Thyroid gland (tissue), 4 donors: ENCODE measurements around the gene KCNJ13. TPM values are rescaled to one million over a fixed set of nuclear protein-coding genes. Genes with fewer than 3 reads are reported as not detected.

Experiments
- DNase-seq, 2 donors: peaks; one replicate each; pipeline ENCODE4 v3.0.0-alpha.2; 2019
- H3K27ac ChIP-seq, 3 donors: fragments of 200-600 bp; sonication (generic); 1 replicate in 2 of 3; 2 replicates in 1 of 3; pipeline ENCODE4 v1.5.1; 2016 to 2019; ENCODE audit warnings: mild to moderate bottlenecking in 1 of 3, moderate library complexity in 1 of 3
- H3K27me3 ChIP-seq: fragments of 200-600 bp; sonication (generic); one replicate; pipeline ENCODE4 v1.5.1; 2019
- H3K36me3 ChIP-seq, 2 donors: fragments of 200-600 bp; sonication (generic); one replicate each; pipeline ENCODE4 v1.5.1; 2016 to 2019
- H3K4me1 ChIP-seq, 2 donors: fragments of 200-600 bp; sonication (generic); one replicate each; pipeline ENCODE4 v1.5.1; 2017 to 2019
- H3K4me3 ChIP-seq, 3 donors: fragments of 200-600 bp; sonication (generic); replicated peaks in 1 of 3; 1 replicate in 2 of 3; 2 replicates in 1 of 3; pipeline ENCODE4 v1.5.1; 2016; ENCODE audit warnings: mild to moderate bottlenecking in 1 of 3
- H3K9me3 ChIP-seq: fragments of 200-600 bp; sonication (generic); one replicate; pipeline ENCODE4 v1.5.1; 2017
- POLR2A ChIP-seq, 2 donors: fragments of 450-650 bp; IDR thresholded peaks; one replicate each; pipeline ENCODE4 v1.6.1; 2017; ENCODE audit warnings: antibody characterized with exemption in 2 of 2, mild to moderate bottlenecking in 2 of 2, moderate library complexity in 1 of 2
- WGBS, 2 donors: methylation state at CpG; one replicate each; pipeline ENCODE4 v1.1.5; 2017; 5-methylcytosine and 5-hydroxymethylcytosine counted together
- intact Hi-C: fragments of 100-400 bp; cut with DNase I; formaldehyde crosslinking; loops from one replicate; pipeline ENCODE4 v1.15.1; 2023
- total RNA-seq, 4 donors: library from RNA; depleted of rRNA; stranded (reverse); fragments of >200 nt; gene quantifications; one replicate each; pipeline ENCODE4 v1.2.3, GENCODE V29; 2016
- TF ChIP-seq, protein P1 (sequence below), 6 experiments: fragments of 200-600 bp in 3 of 6; fragments of 450-650 bp in 3 of 6; sonication (generic) in 3 of 6; IDR thresholded peaks; one replicate each; pipeline ENCODE4 v1.5.1; 2016 to 2019; ENCODE audit warnings: antibody characterized with exemption in 6 of 6, mild to moderate bottlenecking in 2 of 6, inconsistent platforms in 1 of 6, moderate library complexity in 1 of 6

KCNJ13 gene
- total RNA-seq, 4 donors from 2014 or later: 0.81 to 5.5 (median 2.6) TPM

DNA sequence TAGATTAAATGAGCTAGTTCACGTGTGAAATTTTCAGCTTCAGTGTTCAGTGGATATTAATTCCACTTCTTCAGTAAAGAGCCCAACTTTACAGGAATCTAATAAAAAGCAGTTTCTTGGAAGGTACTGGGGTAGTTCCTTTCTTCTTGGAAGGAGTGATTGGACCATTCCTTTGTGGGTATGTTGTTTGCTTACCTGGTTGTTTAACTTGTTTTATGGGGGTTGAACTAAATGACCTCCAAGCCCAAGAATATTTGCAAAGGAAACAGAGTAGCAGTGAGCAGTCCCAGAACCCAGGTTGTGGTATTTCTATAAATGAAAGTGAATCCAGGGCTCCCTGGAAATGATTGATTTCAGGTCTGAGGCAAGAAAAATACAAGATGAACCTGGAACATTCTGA, 31.4 kb downstream of the KCNJ13 start:
- Histone ChIP-seq H3K27me3 (no peaks in the 10 kb centered on the region), H3K4me3 (no peak overlapping the region), H3K27ac (no peak overlapping the region), H3K9me3 (no peaks in the 10 kb centered on the region), H3K4me1 (no peaks in the 10 kb centered on the region), H3K36me3 (peaks cover 17 to 19% of the 10 kb centered on the region in 2 donors)
- WGBS, 2 donors: 92 to 94% methylated on average over 1 of the region's 1 CpG
- TF ChIP-seq, protein P1, sequence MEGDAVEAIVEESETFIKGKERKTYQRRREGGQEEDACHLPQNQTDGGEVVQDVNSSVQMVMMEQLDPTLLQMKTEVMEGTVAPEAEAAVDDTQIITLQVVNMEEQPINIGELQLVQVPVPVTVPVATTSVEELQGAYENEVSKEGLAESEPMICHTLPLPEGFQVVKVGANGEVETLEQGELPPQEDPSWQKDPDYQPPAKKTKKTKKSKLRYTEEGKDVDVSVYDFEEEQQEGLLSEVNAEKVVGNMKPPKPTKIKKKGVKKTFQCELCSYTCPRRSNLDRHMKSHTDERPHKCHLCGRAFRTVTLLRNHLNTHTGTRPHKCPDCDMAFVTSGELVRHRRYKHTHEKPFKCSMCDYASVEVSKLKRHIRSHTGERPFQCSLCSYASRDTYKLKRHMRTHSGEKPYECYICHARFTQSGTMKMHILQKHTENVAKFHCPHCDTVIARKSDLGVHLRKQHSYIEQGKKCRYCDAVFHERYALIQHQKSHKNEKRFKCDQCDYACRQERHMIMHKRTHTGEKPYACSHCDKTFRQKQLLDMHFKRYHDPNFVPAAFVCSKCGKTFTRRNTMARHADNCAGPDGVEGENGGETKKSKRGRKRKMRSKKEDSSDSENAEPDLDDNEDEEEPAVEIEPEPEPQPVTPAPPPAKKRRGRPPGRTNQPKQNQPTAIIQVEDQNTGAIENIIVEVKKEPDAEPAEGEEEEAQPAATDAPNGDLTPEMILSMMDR (IDR thresholded peaks at IDR 0.05): no peak
- no peak for TF ChIP-seq POLR2A (IDR thresholded peaks at IDR 0.05)
- DNase-seq: no peak
- intact Hi-C loops: no loop called here

DNA sequence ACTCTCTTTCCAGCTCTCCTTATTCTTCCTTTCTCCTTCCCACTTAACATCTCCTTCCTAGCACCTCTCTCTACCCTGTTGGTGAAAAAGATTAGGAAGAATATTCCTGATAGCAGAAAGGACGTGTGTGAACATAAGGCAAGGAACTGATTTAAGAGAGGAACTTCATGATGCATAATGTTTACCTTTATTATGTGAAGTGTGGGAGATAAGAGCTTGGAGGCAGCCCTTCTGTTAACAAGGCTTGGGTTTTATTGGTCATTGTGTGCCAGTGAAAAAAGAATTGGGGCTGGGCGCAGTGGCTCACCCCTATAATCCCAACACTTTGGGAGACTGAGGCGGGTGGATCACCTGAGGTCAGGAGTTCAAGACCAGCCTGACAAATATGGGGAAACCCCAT, 34.4 kb downstream of the KCNJ13 start:
- Histone ChIP-seq H3K27ac (no peak overlapping the region), H3K27me3 (no peaks in the 10 kb centered on the region), H3K4me1 (no peaks in the 10 kb centered on the region), H3K36me3 (peaks cover 0 to 5% of the 10 kb centered on the region in 2 donors), H3K4me3 (no peak overlapping the region), H3K9me3 (no peaks in the 10 kb centered on the region)
- no peak for DNase-seq
- 96 to 99% methylated on average over 3 of the region's 3 CpGs for WGBS, 2 donors
- intact Hi-C loops: no loop called here
- TF ChIP-seq POLR2A (IDR thresholded peaks at IDR 0.05): no peak
- TF ChIP-seq, protein P1 (IDR thresholded peaks at IDR 0.05): no peak

DNA sequence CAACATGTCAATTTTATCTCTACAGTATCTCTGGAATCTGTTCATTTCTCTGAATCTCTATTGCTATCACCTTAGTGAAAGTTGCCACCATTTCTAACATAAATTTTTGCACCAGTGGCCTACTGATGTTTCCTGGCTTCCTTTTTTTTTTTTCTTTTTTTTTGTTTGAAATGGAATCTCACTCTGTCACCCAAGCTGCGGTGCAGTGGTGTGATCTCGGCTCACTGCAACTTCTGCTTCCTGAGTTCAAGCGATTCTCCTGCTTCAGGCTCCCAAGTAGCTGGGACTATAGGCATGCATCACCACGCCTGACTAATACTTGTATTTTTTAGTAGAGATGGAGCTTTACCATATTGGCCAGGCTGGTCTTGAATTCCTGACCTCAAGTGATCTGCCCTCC, 35.1 kb downstream of the KCNJ13 start:
- no peak for DNase-seq
- no peak for TF ChIP-seq POLR2A (IDR thresholded peaks at IDR 0.05)
- TF ChIP-seq, protein P1 (IDR thresholded peaks at IDR 0.05): no peak
- Histone ChIP-seq H3K4me3 (no peak overlapping the region), H3K27me3 (no peaks in the 10 kb centered on the region), H3K4me1 (no peaks in the 10 kb centered on the region), H3K27ac (no peak overlapping the region), H3K9me3 (no peaks in the 10 kb centered on the region), H3K36me3 (peaks cover 0 to 5% of the 10 kb centered on the region in 2 donors)
- intact Hi-C loops: no loop called here
- WGBS, 2 donors: 85 to 98% methylated on average over 4 of the region's 4 CpGs

DNA sequence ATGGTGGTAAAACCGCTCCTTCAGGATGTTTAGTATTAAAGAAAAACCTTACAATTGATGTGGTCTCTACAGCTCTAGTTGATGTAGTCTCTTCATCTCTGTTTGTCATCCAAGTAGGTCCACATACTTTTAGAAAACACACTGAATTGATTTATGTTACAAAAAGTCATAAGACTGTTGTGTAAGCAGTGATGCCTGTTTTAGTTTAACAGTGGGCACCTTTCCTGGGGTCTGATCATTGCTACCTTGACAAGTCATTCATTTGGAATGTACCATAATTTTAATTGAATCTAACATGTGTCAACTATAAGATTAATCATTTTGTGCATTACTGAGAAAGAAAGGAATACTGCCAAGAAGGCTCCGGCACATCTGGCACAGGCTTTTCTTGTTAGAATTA, 44.9 kb downstream of the KCNJ13 start:
- DNase-seq: no peak
- Histone ChIP-seq H3K36me3 (no peaks in the 10 kb centered on the region), H3K27ac (no peak overlapping the region), H3K9me3 (no peaks in the 10 kb centered on the region), H3K4me3 (no peak overlapping the region), H3K4me1 (no peaks in the 10 kb centered on the region), H3K27me3 (no peaks in the 10 kb centered on the region)
- WGBS, 2 donors: 81 to 92% methylated on average over 2 of the region's 2 CpGs
- intact Hi-C loops: no loop called here
- TF ChIP-seq, protein P1 (IDR thresholded peaks at IDR 0.05): no peak
- no peak for TF ChIP-seq POLR2A (IDR thresholded peaks at IDR 0.05)

DNA sequence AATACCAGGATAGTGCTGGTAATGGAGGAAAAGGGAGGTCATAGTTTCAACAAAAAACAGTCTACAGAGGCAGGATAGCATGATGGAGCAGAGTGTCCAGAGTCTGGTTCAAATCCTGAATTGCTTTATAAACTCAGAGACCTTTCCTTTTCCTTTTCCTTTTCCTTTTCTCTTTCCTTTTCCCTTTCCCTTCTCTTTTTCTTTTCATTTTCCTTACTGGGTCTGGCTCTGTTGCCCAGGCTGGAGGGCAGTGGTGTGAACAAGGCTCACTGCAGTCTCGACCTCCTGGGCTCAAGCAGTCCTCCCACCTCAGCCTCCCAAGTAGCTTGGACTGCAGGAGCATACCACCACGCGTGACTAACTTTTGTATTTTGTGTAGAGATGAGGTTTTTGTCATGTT, 47.6 kb downstream of the KCNJ13 start:
- Histone ChIP-seq H3K4me3 (no peak overlapping the region), H3K27me3 (no peaks in the 10 kb centered on the region), H3K27ac (no peak overlapping the region), H3K36me3 (peaks cover 6 to 10% of the 10 kb centered on the region in 2 donors), H3K9me3 (no peaks in the 10 kb centered on the region), H3K4me1 (no peaks in the 10 kb centered on the region)
- WGBS, 2 donors: 93 to 96% methylated on average over 3 of the region's 3 CpGs
- intact Hi-C loops: no loop called here
- no peak for DNase-seq
- TF ChIP-seq POLR2A (IDR thresholded peaks at IDR 0.05): no peak
- TF ChIP-seq, protein P1 (IDR thresholded peaks at IDR 0.05): no peak
